GM18502 (cell line): ENCODE data around the gene FZD8.

Experiments
- ATAC-seq: cut with Tn5 transposase; IDR thresholded peaks from one replicate; pipeline ENCODE4 v1.9.1; 2021; ENCODE audit warnings: mild to moderate bottlenecking; ENCODE audit not compliant: unreplicated experiment, poor library complexity

FZD8 gene

DNA sequence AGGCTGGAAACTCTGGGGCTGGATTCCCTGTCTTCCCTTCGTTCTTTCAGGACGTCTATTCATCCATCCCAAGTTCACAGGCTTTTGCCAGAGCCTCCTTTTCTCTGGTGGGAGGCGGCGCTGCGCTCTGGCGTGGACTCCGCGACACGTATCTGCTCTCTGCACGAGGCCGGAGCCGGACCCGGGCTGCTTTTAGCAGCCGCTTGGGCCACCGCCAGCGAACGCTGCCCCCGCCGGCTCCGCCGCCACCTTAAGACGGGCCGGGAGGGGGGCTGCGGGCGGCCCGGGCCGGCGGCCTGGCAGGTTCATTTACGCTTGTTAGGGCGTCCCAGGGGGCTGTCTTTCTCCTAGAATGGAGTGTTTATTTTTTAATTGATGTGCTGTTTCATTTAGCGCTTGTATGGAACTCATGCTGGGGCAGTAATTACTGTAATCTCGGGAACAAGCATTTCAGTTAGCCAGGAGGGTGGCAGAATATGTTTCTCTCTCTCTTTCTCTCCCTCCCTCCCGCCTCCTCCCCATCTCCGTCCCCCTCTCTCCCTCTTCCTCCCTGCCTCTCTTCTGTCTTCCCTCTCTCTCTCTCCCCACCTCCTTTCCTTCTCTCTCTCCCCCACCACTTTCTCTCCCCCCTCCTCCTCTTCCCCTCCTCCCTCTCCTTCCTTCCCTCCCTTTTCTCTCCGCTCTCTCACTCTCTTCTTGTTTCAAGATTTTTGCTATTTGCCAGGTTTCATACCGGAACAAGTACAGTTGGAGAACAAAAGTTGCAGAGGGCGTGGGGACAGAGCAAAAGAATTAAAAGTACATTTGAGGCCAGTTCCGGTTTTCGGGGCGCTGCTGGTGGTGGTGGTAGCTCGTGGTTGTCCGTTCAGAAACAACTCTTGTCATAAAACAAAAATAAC, 1.3 kb upstream of the FZD8 start:
- no peak for ATAC-seq

DNA sequence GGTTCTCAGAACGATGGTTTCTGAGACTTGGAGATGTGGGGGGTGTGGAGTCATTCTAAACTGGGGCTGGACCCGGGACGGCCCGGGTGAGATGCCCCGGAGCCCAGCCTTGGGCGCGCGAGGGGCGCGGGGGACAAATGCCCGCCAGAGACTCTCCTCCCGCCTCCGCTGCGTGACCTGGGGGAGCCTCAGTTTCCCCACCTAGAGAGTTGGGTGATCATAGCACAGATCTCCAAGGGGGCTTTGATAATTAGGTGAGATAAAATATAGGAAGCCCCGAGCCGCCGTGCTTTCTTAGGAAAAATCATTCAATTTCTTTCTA, 658 bp upstream of the FZD8 start:
- no peak for ATAC-seq

DNA sequence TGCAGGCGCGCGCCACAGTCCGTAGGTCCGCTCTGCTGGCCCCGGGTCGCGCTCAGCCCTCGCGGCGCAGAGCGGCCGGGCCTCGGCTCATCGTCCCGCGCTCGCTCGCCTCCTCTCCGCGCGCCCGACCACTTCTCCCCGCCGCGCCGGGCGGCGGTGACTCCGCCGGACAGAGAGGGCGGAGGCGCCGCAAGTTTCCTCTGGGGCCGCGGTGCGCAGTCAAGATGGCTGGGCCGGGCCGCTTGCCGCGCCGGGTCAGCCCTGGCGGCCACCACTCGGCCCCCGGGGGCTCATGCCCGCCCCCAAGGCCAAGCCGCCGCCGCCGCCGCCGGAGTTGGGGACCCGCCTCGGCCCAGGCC, 441 bp downstream of the FZD8 start:
- peak; percentile 29 for ATAC-seq

DNA sequence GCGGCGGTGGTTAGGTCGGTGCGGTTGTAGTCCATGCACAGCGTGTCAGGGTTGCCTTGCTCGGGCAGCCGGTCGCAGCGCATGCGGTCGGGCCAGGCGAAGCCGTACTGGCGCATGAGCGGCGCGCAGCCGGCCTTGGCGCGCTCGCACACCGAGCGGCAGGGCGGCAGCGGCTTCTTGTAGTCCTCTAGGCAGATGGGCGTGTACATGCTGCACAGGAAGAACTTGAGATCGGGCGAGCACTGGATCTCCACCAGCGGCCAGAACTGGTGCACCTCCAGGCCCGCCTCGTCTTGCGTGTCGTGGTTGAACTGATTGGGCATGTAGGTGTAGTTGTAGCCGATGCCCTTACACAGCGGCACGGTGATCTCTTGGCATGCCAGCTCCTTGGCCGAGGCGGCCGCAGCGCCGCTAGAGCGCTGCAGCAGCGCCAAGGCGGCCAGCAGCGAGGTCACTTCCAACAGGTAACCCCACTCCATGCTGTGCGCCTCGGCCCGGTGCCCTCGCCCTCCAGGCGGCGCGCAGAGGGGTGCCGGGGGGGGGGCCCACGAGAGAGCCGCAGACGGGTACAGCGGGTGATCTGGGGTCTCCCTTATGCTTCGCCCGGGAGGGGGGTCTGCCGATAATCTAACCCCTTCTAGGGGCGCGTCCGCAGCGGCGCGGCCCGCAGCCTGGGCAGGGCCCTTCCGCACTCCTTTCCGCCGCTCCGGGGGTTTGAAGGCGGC, 983 bp downstream of the FZD8 start:
- ATAC-seq = peak; percentile 32

DNA sequence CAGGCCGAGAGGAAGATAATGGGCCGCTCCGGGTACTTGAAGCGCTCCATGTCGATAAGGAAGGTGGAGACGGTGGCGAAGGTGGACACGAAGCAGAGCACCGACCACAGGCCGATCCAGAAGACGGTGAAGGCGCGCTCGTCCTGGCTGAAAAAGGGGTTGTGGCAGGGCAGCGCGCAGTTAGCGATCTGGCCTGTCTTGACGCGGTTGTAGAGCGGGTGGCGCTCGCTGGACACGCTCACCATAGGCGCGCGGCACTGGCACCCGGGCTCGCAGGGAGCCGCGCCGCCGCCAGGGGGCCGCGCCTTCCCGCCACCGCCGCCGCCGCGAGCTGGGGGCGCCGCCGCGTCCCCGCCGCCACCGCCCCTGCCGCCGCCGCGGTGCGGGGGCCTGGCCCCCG, 1.6 kb downstream of the FZD8 start:
- ATAC-seq = peak; percentile 30

DNA sequence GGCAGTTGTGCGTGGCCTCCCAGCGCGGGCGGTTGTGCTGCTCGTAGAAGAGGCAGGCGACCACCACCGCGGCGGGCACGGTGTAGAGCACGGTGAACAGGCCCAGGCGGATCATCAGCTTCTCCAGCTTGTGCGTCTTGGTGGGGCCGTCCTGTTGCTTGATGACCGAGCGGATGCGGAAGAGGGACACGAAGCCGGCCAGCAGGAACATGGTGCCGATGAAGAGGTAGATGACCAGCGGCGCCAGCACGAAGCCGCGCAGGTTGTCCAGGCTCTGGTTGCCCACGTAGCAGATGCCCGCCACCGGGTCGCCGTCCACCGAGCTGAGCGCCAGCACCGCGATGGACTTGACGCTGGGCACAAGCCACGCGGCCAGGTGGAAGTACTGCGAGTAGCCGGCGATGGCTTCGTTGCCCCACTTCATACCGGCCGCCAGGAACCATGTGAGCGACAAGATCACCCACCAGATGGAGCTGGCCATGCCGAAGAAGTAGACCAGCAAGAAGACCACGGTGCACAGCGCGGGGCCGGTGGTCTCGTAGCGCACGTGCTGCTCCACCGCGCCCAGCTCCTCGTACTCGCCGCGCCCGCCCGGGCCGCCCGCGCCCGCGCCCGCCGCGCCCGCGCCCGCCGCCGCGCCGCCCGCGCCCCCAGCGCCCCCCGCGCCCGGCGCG, 2.2 kb downstream of the FZD8 start:
- no peak for ATAC-seq

DNA sequence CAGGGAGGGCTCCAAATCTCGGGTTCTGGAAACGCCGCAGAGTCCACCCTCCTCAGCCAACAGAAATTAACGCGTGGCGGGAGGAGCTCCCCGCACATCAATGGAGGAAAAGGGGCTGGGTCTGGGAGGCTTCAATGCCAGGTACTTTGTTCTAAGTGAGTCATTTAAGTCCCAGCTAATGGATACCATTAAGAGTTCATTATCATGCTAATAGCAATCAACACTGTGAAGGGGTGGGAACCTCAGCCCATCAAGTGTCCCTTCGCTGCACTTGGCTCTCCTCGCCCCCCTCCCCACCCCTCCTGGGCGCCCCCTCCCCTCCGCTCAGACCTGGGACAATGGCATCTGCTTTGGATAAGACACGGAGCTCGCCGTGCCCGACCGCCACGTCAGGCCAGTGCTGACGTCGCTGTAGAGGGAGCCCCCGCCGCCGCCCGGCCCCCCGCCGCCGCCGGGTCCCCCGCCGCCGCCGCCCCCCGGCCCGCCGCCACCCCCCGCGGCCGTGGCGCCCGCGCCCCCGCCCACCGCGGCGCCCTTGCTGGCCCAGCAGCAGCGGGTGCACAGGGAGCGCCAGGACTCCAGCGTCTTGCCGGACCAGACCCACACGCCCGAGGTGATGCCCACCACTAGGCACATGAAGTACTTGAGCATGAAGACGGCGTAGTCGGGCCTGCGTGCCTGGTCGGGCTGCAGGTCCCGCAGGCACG, 2.9 kb downstream of the FZD8 start:
- no peak for ATAC-seq

DNA sequence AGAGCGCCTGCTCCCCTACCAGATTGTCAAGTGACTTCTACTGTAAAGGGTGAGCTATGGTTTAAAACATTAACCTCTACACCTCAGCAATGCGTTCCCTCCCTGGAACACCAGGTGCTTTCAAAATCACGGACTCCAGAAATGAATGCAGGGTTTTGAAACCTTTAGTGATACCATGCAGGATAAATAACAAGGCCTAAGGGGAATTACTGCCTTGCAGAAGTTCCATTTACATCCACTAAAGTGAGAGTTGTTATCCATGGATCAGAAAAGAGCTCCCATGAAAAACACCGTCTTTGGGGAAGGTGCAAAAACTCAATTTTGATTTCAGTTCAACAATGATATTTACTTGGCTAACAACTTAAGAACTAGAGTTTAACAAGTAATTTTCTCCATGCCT, 4.0 kb downstream of the FZD8 start:
- ATAC-seq = no peak

DNA sequence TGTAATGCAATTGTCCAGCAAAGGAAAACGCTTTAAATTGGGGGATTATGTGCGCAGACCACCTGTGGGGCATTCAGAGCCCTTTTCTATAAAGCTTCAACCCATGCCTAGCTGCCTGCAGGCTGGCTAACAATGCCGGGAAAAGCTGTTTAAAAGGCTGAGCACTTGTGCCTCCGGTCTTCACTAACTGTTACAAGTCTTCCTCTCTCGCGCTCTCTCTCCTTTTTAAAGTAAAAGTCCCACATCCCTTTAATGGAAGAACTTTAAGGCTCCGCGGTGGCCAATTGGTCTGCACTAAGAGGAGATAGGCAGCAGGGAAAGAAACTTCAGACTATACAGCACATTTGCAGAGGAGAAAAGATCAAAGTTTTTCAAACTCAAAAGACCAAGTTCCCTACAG, 4.6 kb downstream of the FZD8 start:
- ATAC-seq = no peak

DNA sequence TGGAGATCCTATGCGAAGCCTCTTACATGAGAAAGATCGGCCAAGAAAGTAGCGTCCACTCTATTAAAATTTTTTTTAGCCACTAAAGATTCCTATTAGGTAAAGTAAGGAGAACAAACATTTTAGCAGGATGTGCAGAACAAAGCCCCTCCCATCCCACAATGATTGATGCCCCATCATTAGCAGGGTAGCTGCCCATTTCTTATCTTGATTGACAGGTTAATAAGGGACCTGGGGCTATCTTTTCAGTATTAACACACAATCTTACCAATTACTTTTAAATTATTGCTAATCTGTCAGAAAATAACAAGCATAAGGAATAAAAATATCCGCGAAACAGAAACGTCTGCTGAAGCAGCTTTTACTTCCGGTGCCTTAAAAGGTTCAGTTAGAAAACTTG, 5.1 kb downstream of the FZD8 start:
- no peak for ATAC-seq

DNA sequence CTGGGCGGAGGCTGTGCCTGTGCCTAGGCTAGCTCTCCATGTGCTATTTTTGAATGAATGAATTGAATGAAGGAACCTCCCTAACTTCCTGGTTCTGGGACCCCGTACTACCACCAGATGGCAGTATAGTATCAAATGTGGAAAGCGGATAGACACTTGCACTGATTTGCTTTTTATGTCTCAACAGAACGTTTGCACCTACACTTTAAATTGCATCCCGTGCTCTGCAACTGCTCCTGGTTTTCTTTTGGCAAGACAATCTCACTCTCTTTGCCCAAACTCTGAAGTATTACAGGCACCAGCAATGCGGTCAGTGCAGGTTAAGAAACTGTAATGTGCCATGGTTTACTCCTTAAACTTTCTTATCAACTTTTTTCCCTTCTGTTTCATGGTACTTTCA, 6.5 kb downstream of the FZD8 start:
- peak; percentile 83 for ATAC-seq

DNA sequence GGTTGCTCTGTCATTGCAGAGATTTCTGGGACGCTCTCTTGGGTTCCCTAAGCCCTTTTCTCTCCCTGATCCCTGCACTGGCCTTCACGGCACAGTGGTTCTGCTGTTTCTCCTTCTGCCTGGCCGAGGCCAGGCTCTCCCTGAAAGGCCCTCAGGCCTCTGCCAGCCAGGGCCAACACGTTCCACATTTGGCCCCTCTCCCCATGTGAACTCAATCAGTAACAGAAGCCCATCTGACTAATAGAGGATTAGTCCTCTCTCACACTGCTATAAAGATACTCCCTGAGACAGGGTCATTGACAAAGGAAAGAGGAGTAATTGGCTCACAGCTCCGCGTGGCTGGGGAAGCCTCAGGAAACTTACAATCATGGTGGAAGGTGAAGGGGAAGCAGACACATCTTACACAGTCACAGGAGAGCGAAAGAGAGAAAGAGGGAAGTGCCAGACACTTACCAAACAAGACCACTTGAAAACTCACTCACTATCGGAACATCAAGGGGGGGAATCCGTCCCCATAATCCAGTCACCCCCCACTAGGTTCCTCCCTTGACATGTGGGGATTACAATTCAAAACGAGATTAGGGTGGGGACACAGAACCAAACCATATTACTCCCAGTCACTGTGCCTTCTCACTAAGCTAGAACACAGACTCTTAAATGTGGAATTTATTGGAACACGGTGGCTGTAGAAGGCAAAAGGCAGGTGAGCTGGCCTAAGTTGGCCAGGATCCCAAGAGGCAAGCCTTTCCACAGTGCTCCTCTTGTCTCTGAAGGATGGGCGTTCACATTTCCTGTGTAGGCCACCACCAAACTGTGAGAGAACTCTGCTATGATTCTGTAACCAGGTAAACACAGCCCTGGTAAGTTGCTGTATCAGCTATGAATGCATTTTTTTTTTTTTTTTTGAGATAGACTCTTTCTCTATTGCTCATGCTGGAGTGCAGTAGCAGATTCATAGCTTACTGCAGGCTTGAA, 8.8 kb downstream of the FZD8 start:
- no peak for ATAC-seq

DNA sequence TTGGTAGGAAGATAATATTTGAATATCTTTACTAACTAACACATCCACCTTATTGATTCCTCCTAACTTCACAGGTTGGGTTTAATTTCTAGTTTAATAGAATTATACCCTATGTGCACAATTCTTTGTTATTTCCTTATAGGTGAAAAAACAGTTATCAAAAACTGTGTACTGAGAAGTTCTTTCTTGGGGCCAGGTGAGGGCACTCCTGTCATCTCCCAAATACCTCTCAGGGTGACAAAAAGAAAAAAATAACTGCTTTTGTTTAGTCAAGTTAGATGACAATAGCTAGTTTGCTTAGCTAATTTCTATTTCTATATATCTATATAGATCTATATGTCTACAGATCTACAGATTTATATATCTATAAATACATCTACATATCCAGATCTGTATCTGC, 10.1 kb downstream of the FZD8 start:
- no peak for ATAC-seq

DNA sequence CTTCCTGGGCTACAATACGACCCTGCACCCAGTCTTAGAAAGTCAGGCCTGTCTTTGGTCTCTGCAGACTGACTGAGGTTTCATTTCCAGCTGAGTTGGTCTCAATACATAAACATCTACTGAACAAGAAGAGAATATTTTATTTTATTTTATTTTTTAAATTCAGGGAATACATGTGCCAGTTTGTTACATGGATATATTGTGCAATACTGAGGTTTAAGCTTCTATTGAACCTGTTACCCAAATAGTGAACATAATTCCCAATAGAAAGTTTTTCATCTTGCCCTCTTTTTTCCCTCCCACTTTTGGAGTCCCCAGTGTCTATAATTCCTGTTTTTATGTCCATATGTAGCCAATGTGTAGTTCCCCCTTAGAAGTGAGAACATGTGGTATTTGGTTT, 10.7 kb downstream of the FZD8 start:
- ATAC-seq = no peak

DNA sequence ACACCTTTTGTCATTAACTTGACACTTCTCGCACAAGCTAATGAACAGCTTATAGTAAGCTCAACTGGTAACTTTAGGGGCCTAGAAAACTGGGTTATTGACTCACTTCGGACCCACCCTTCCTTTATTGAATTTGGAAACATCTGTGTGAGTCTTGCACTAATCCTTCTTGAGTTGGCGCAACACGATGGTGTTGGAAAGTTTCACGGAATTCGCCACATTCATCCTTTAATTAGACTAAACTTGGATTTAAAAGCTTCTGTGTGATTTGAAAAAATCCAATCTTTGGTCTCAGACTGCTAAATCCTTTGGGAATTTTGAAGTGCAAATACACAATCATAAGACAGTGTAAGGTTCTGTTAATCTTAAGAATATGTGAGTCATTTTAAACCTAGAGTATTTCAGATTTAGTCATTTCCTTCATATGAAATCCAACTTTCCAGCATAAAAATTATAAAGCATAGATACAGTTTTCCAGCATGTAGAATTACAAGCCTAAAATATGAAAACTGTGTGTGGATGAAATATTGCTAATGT, 15.1 kb downstream of the FZD8 start:
- no peak for ATAC-seq

DNA sequence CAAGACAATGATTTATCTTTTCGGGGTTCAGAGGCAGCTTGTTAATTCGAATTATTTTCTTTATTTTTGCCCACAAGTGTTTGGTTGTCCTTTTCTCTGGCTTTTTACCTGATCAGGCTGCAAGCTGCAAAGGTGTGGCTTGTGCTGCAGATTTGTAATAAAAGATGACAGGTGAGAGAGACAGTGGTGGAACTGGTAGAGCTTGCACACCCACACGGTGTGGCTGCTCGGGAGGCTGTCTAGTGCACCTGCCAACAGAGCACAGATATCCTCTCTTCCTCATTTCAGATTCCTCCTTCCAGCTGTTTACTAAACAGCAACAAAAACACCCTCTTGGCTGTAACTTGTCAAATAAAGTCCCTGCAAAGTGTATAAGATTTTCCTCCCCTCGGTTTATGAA, 27.8 kb downstream of the FZD8 start:
- no peak for ATAC-seq

DNA sequence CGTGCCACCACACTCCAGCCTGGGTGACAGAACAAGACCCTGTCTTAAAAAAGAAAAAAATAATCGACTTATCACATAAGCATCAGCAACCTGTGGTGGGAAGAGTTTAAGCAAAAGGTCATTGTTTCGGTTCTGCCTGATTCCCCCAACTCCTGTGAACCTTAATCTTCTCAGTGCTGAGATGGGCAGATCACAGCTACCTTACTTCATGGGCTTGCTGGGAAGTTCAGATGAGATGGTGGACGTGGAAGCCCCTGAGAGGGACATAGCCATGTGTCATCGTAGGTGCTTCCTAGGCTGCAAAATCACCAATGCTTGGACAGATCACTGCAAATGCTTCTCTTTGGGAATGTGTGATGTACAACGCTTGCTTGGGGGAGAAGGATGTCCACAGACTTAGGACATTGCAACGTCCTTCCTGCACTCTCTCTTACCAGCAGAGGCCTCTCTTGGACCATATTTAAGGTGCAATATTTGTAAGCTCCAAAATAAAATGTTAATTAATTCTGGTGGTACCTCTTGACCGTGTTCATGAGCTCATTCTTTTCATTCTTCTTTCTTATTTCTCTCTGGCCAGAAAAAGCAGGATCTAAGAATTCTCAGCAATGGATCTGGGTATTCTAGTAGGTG, 28.4 kb downstream of the FZD8 start:
- ATAC-seq = no peak

DNA sequence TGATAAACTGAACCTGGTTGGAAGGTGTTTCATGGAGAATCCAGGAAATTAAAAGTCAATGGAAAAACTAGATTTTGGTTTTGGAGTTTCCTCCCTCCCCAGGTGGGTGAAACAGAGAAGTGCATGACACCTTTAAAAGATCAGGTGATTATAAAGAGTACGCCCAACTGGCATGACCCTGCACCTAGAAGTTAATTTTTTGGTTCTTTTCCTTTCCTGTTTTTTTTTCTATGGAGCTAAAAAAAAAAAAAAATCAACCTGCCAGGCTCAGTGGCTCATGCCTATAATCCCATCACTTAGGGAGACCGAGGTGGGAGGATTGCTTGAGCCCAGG, 29.0 kb downstream of the FZD8 start:
- ATAC-seq = no peak
